GM18907 (cell line): ENCODE measurements around the gene RNF180.
"Not testable (repeated sequence)": the region's sequence is repeated elsewhere in the genome, so short reads cannot be mapped to it uniquely, and the experiment has no call there.

ENCODE experiments used
- ATAC-seq: cut with Tn5 transposase; IDR thresholded peaks from one replicate; pipeline ENCODE4 v1.9.1; 2021; ENCODE audit warnings: mild to moderate bottlenecking, moderate library complexity; ENCODE audit not compliant: unreplicated experiment

The RNF180 gene

DNA sequence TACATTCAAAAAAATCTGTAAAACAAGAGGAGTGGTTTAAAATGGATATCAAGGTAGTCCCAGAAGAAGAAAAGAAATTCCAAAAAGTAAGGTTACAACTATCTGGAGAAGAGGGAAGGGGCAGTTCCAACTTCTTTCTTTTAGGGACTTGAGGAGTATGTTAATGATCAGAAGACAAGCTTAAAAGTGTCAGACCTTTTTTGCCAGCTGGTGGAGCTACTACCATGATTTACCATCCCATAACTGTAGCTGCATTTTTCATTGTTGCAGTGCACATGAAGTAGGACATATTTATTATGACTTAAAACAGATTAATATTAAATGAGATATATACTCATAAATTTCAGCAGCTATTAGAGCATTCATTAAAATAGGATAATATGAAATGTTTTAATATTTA, 181.7 kb downstream of the RNF180 start:
- no peak for ATAC-seq

DNA sequence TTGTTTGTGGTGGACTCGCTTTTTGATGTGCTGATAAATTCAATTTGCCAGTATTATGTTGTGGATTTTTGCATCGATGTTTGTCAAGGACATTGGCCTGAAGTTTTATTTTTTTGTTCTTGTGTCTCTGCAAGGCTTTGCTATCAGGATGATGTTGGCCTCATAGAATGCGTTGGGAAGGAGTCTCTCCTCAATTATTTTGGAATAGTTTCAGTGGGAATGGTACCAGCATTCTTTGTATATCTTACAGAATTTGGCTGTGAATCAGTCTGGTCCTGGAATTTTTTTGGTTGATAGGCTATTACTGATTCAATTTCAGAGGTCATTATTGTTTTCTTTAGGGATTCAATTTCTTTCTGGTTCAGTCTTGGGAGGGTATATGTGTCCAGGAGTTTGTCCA, 198.8 kb downstream of the RNF180 start:
- no peak for ATAC-seq

DNA sequence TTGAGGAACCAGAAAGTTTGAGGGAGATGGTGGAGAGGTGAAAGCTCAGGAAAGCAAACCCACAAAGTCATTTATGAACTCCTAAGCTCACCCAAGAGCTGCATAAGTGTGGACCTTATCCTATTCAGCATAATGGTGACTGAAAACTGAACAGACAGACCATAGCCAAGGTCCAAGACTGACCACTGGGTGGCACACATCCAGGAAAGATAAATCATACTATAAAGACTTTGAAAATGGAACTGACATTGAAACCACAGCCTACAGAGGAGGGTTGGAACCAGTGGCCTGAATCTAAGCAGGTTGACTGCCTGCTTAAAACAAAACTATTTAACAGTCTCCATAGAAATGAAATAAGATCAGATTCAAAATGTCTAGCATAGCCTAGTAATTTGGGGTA, 219.1 kb downstream of the RNF180 start:
- peak; percentile 93 for ATAC-seq

DNA sequence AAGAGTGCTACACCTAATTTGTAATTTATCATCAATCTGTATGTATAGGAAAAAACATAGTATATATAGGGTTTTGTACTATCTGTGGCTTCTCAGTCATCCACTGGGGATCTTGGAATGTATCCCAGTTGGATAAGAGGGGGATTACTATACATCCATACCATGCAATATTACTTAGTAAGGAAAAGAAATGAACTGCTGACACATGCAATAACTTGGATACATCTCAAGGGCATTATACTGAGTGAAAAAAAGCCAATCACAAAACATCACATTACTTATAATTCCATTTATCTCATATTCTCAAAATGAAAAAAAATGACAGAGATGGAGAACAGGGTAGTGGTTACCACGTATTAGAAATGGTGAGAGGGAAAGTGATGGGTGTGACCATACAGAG, 231.9 kb downstream of the RNF180 start:
- ATAC-seq, result no peak

DNA sequence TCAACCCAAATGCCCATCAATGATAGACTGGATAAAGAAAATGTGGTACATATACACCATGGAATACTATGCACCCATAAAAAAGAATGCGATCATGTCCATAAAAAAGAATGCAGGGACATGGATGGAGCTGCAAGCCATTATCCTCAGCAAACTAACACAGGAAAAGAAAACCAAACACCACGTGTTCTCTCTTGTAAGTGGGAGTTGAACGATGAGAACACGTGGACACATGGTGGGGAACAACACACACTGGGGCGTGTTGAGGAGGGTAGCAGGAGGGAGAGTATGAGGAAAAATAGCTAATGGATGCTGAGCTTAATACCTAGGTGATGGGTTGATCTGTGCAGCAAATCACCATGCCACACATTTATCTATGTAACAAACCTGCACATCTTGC, 233.1 kb downstream of the RNF180 start:
- not testable (repeated sequence) for ATAC-seq

DNA sequence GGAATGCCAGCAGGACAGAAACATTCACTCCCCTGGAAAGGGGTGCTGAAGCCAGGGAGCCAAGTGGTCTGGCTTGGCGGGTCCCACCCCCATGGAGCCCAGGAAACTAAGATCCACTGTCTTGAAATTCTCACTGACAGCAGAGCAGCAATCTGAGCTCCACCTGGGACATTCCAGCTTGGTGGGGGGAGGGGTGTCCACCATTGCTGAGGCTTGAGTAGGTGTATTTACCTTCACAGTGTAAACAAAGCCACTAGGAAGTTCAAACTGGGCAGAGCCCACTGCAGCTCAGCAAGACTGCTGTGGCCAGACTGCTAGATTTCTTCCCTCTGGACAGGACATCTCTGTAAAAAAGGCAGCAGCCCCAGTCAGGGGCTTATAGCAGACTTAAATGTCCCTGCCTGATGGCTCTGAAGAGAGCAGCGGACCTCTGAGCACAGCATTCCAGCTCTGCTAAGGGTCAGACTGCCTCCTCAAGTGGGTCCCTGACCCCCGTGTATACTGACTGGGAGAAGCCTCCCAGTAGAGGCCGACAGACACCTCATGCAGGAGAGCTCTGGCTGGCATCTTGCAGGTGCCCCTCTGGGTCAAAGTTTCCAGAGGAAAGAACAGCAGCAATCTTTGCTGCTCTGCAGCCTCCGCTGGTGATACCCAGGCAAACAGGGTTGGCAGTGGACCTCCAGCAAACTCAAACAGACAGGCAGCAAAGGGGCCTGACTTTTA, 241.6 kb downstream of the RNF180 start:
- ATAC-seq, result not testable (repeated sequence)

DNA sequence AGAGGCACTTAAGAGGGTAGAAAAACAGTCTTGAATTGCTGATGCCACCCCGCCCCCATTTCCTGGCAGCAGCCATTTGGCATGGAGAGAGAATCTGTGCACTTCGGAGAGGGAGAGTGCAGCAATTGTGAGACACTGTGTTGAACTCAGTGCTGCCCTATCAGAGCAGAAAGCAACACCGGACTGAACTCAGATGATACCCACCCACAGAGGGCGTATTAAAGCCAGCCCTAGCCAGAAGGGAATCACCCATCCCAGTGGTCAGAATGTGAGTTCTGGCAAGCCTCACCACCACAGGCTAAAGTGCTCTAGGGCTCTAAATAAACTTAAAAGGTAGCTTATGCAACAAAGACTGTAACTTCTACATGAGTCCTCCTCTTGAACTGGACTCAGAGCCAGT, 251.7 kb downstream of the RNF180 start:
- no peak for ATAC-seq

DNA sequence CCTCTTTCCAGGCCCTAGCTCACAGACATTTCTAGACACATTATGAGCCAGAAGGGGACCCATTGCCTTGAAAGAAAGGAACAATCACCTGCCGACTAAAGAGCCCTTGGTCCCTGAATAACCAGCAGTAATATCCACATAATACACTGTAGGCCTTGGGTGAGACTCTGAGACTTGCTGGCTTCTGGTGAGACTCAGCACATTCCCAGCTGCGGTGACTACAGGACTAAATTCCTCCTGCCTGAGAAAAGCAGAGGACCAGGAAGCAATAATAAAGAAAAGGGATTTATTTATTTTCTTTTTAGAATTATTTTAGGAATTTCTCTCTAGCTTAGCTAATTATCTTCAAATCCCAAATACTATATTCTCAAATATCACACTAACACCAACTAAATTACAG, 252.4 kb downstream of the RNF180 start:
- no peak for ATAC-seq
